HCT116 (cell line): ENCODE data around the gene AQP5.

Experiments
- EGR1 ChIP-seq: IDR thresholded peaks from 2 replicates; pipeline ENCODE4 v1.6.1; 2012; ENCODE audit warnings: low read depth
- ELF1 ChIP-seq: IDR thresholded peaks from 2 replicates; pipeline ENCODE4 v1.6.1; 2012; ENCODE audit warnings: low read depth, borderline replicate concordance
- EZH2 ChIP-seq: fragments of 200-600 bp; sonication (generic); IDR thresholded peaks from 2 replicates; pipeline ENCODE4 v1.6.1; 2017; ENCODE audit warnings: antibody characterized with exemption, mixed run types
- EZH2phosphoT487 ChIP-seq: fragments of 200-600 bp; IDR thresholded peaks from 2 replicates; pipeline ENCODE4 v1.6.1; 2018; ENCODE audit warnings: antibody characterized with exemption, borderline replicate concordance
- JUND ChIP-seq: IDR thresholded peaks from 2 replicates; pipeline ENCODE4 v1.6.1; 2012
- POLR2A ChIP-seq: IDR thresholded peaks from 2 replicates; pipeline ENCODE4 v1.7.0; 2011; ENCODE audit warnings: borderline replicate concordance; ENCODE audit not compliant: insufficient read depth, insufficient read length; ENCODE audit errors: extremely low read depth
- RAD21 ChIP-seq: IDR thresholded peaks from 2 replicates; pipeline ENCODE4 v1.6.1; 2012; ENCODE audit warnings: low read depth, mild to moderate bottlenecking
- SIN3A ChIP-seq: IDR thresholded peaks from 2 replicates; pipeline ENCODE4 v1.6.1; 2012; ENCODE audit warnings: low read depth
- TCF7L2 ChIP-seq: IDR thresholded peaks from 2 replicates; pipeline ENCODE4 v1.7.0; 2011; ENCODE audit warnings: borderline replicate concordance, inconsistent platforms; ENCODE audit not compliant: insufficient read depth, insufficient read length; ENCODE audit errors: extremely low read depth
- YY1 ChIP-seq: IDR thresholded peaks from 2 replicates; pipeline ENCODE4 v1.6.1; 2011; ENCODE audit warnings: low read length, low read depth, moderate library complexity, mild to moderate bottlenecking; ENCODE audit not compliant: insufficient replicate concordance; ENCODE audit errors: extremely low read depth
- ZNF274 ChIP-seq: fragments of 200-500 bp; sonication (Bioruptor generic); IDR thresholded peaks from 2 replicates; pipeline ENCODE4 v1.6.1; 2014; ENCODE audit warnings: mild to moderate bottlenecking, low read depth, low read length, inconsistent platforms
- TF ChIP-seq, protein P1 (sequence below), 3 experiments: fragments of 200-600 bp in 1 of 3; sonication (generic) in 1 of 3; IDR thresholded peaks in 2 of 3; conservative IDR thresholded peaks in 1 of 3; 2 replicates each; pipeline ENCODE4 v1.5.1; 2012 to 2017; ENCODE audit warnings: low read depth in 2 of 3, low read length in 2 of 3, antibody characterized with exemption in 1 of 3, borderline replicate concordance in 1 of 3, control low read depth in 1 of 3, mild to moderate bottlenecking in 1 of 3, mixed read lengths in 1 of 3, mixed run types in 1 of 3, moderate library complexity in 1 of 3; ENCODE audit not compliant: insufficient read depth in 1 of 3
- TF ChIP-seq, protein P2 (sequence below): IDR thresholded peaks from 2 replicates; pipeline ENCODE4 v1.6.1; 2012
- TF ChIP-seq, protein P3 (sequence below): IDR thresholded peaks from 2 replicates; pipeline ENCODE4 v1.6.1; 2012; ENCODE audit warnings: low read depth

DNA sequence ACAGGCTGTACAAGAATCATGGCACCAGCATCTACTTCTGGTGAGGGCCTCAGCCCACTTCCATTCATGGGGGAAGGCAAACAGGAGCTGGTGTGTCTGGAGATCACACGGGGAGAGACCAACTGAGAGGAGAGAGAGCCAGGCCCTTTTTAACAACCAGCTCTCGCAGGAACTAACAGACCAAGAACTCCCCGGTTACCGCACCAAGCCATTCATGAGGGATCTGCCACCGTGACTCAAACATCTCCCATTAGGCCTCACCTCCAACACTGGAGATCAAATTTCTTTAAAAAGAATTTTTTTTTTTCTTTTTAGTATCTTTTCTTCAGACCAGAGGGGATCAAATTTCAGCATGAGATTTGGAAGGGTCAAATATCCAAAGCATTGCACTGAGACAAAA is 27.9 kb upstream of the AQP5 start:
- TF ChIP-seq, protein P1, sequence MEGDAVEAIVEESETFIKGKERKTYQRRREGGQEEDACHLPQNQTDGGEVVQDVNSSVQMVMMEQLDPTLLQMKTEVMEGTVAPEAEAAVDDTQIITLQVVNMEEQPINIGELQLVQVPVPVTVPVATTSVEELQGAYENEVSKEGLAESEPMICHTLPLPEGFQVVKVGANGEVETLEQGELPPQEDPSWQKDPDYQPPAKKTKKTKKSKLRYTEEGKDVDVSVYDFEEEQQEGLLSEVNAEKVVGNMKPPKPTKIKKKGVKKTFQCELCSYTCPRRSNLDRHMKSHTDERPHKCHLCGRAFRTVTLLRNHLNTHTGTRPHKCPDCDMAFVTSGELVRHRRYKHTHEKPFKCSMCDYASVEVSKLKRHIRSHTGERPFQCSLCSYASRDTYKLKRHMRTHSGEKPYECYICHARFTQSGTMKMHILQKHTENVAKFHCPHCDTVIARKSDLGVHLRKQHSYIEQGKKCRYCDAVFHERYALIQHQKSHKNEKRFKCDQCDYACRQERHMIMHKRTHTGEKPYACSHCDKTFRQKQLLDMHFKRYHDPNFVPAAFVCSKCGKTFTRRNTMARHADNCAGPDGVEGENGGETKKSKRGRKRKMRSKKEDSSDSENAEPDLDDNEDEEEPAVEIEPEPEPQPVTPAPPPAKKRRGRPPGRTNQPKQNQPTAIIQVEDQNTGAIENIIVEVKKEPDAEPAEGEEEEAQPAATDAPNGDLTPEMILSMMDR (IDR thresholded peaks at IDR 0.05 in 2 of 3, conservative IDR thresholded peaks at IDR 0.05 in 1 of 3; ENCODE audit: borderline replicate concordance in 1 of 3, insufficient read depth in 1 of 3, low read depth in 2 of 3, low read length in 2 of 3): no peak
- TF ChIP-seq SIN3A (no peak), EZH2phosphoT487 (no peak), EZH2 (no peak), YY1 (no peak), POLR2A (no peak), EGR1 (no peak), RAD21 (no peak), ZNF274 (no peak), TCF7L2 (no peak), ELF1 (no peak), JUND (no peak)
- TF ChIP-seq, protein P2, sequence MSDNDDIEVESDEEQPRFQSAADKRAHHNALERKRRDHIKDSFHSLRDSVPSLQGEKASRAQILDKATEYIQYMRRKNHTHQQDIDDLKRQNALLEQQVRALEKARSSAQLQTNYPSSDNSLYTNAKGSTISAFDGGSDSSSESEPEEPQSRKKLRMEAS: no peak
- TF ChIP-seq, protein P3, sequence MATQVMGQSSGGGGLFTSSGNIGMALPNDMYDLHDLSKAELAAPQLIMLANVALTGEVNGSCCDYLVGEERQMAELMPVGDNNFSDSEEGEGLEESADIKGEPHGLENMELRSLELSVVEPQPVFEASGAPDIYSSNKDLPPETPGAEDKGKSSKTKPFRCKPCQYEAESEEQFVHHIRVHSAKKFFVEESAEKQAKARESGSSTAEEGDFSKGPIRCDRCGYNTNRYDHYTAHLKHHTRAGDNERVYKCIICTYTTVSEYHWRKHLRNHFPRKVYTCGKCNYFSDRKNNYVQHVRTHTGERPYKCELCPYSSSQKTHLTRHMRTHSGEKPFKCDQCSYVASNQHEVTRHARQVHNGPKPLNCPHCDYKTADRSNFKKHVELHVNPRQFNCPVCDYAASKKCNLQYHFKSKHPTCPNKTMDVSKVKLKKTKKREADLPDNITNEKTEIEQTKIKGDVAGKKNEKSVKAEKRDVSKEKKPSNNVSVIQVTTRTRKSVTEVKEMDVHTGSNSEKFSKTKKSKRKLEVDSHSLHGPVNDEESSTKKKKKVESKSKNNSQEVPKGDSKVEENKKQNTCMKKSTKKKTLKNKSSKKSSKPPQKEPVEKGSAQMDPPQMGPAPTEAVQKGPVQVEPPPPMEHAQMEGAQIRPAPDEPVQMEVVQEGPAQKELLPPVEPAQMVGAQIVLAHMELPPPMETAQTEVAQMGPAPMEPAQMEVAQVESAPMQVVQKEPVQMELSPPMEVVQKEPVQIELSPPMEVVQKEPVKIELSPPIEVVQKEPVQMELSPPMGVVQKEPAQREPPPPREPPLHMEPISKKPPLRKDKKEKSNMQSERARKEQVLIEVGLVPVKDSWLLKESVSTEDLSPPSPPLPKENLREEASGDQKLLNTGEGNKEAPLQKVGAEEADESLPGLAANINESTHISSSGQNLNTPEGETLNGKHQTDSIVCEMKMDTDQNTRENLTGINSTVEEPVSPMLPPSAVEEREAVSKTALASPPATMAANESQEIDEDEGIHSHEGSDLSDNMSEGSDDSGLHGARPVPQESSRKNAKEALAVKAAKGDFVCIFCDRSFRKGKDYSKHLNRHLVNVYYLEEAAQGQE: no peak
